Panc1 (cell line): Measurements from ENCODE around the gene FH. TPM values are rescaled to one million over a fixed set of nuclear protein-coding genes. Genes with fewer than 3 reads are reported as not detected.

Source experiments
- ATAC-seq: fragments of 200-7000 bp; cut with Tn5 transposase; 2 replicates; pipeline ENCODE4 v1.9.1; 2020; ENCODE audit warnings: mild to moderate bottlenecking, moderate library complexity
- BruUV-seq: library from RNA; stranded (reverse); fragments of 400-500 nt; replicated peaks from 2 replicates; lab custom pipeline; 2021; lab: Mats Ljungman, UMichigan
- CTCF ChIA-PET: fragments of 300-600 bp; sonication (Branson Sonifier 250); formaldehyde crosslinking; loops from one replicate; lab custom pipeline; 2022; ENCODE audit warnings: antibody characterized with exemption; lab: Charles Lee
- POLR2A ChIA-PET: fragments of 300-600 bp; sonication (Branson Sonifier 250); formaldehyde crosslinking; loops from one replicate; lab custom pipeline; 2022; ENCODE audit warnings: antibody characterized with exemption; lab: Charles Lee
- DNase-seq: peaks from one replicate; pipeline ENCODE4 v3.0.0-alpha.2; 2010; ENCODE audit warnings: low read depth, low spot score
- H3K27ac ChIP-seq: 2 replicates; pipeline ENCODE4 v1.5.1; 2011; ENCODE audit warnings: mild to moderate bottlenecking, low read length, inconsistent platforms
- H3K27me3 ChIP-seq: fragments of 200-500 bp; sonication (Bioruptor generic); 2 replicates; pipeline ENCODE4 v1.6.0; 2014; ENCODE audit warnings: low read length, inconsistent platforms; ENCODE audit not compliant: control insufficient read depth, insufficient read depth
- H3K36me3 ChIP-seq: fragments of 200-500 bp; sonication (Bioruptor generic); 2 replicates; pipeline ENCODE4 v1.5.1; 2014; ENCODE audit warnings: inconsistent platforms, mild to moderate bottlenecking, low read length, moderate library complexity; ENCODE audit not compliant: control insufficient read depth, insufficient read depth
- H3K4me1 ChIP-seq: 2 replicates; pipeline ENCODE4 v1.5.1; 2011; ENCODE audit warnings: inconsistent platforms, mild to moderate bottlenecking, low read length, moderate library complexity; ENCODE audit not compliant: control insufficient read depth, insufficient read depth
- H3K4me3 ChIP-seq, 2 experiments: 2 replicates each; pipeline ENCODE4 v1.5.1; 2011 to 2012; ENCODE audit warnings: low read depth in 2 of 2, low read length in 2 of 2, mild to moderate bottlenecking in 2 of 2, inconsistent platforms in 1 of 2, moderate library complexity in 1 of 2
- H3K9me3 ChIP-seq: fragments of 200-500 bp; sonication (Bioruptor generic); 2 replicates; pipeline ENCODE4 v1.5.1; 2014; ENCODE audit warnings: low read depth, mild to moderate bottlenecking, inconsistent platforms, low read length, moderate library complexity; ENCODE audit not compliant: control insufficient read depth, insufficient read depth
- POLR2AphosphoS5 ChIP-seq: IDR thresholded peaks from 2 replicates; pipeline ENCODE4 v1.6.1; 2012; ENCODE audit warnings: mild to moderate bottlenecking, low read depth, low read length, moderate library complexity
- REST ChIP-seq, 2 experiments: IDR thresholded peaks; 2 replicates each; pipeline ENCODE4 v1.6.1; 2011 to 2012; ENCODE audit warnings: low read depth in 2 of 2, control low read depth in 1 of 2, low read length in 1 of 2, mild to moderate bottlenecking in 1 of 2, moderate library complexity in 1 of 2; ENCODE audit not compliant: insufficient read depth in 1 of 2
- SIN3A ChIP-seq: IDR thresholded peaks from 2 replicates; pipeline ENCODE4 v1.6.1; 2012; ENCODE audit warnings: low read depth, mild to moderate bottlenecking, low read length, moderate library complexity, borderline replicate concordance; ENCODE audit not compliant: insufficient read depth
- TCF7L2 ChIP-seq: IDR thresholded peaks from 2 replicates; pipeline ENCODE4 v1.6.1; 2011; ENCODE audit warnings: mild to moderate bottlenecking, low read depth, low read length, inconsistent platforms
- in situ Hi-C: cut with HindIII; loops from 2 replicates; pipeline ENCODE4 v1.10.0; 2016; ENCODE audit warnings: low sequenced_read_pairs, low pct_unique_long_range_greater_than_20kb
- intact Hi-C: fragments of 100-400 bp; cut with micrococcal nuclease; formaldehyde crosslinking; loops from one replicate; pipeline ENCODE4 v1.10.0; 2022; ENCODE audit not compliant: unreplicated experiment
- total RNA-seq: library from RNA; stranded (reverse); gene quantifications from one replicate; pipeline ENCODE4 v1.2.1, GENCODE V29; 2021; ENCODE audit not compliant: unreplicated experiment
- TF ChIP-seq, protein P1 (sequence below): fragments of 450-650 bp; IDR thresholded peaks from 2 replicates; pipeline ENCODE4 v1.5.1; 2017; ENCODE audit warnings: mild to moderate bottlenecking

FH gene
- total RNA-seq, 1 experiment from 2014 or later: 87.1 TPM

DNA sequence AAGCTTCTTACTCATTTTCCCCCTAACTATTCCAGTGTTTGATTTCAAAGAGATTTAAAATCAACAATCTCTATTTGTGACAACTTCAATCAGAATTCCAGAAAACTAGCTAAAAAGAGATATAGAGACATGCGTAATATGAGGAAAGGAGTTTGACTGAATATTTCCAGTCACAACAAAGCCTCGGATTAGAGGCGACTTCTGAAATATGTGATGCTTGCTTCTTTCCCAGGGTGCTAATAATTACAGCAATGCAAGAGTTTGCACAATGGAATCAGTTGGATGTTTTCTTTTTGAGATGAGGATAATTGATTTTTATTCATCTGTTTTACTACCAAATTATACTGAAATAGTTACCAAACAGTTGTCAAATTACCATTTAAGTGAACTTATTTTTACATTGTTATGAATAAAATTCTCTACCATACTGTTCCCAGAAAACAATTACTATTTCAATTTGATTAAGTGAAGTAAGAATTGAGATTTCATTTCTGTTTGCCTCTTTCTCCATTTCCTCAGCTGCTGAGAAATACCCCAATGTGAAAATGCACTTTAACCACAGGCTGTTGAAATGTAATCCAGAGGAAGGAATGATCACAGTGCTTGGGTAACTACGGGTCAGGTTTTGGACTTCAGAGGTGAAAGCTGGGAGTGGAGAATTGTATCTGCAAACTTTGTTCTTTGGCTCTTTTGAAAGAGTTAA lies 40.7 kb upstream of the FH start:
- H3K27ac ChIP-seq: no peak overlapping the region
- ChIA-PET CTCF (no interaction called here), POLR2A (no interaction called here)
- no peaks in the 10 kb centered on the region for H3K36me3 ChIP-seq
- in situ Hi-C loops: no loop called here
- peaks cover 2% of the 10 kb centered on the region; the same call in 1 of the 2 replicates for H3K4me1 ChIP-seq
- DNase-seq (no peak), ATAC-seq (no peak)
- no TSS peak for BruUV-seq
- H3K27me3 ChIP-seq: no peaks in the 10 kb centered on the region
- intact Hi-C loops: no loop called here
- TF ChIP-seq REST (IDR thresholded peaks at IDR 0.05; ENCODE audit: insufficient read depth in 1 of 2, low read depth in 2 of 2, low read length in 1 of 2) (no peak), POLR2AphosphoS5 (no peak), TCF7L2 (no peak), SIN3A (no peak)
- TF ChIP-seq, protein P1, sequence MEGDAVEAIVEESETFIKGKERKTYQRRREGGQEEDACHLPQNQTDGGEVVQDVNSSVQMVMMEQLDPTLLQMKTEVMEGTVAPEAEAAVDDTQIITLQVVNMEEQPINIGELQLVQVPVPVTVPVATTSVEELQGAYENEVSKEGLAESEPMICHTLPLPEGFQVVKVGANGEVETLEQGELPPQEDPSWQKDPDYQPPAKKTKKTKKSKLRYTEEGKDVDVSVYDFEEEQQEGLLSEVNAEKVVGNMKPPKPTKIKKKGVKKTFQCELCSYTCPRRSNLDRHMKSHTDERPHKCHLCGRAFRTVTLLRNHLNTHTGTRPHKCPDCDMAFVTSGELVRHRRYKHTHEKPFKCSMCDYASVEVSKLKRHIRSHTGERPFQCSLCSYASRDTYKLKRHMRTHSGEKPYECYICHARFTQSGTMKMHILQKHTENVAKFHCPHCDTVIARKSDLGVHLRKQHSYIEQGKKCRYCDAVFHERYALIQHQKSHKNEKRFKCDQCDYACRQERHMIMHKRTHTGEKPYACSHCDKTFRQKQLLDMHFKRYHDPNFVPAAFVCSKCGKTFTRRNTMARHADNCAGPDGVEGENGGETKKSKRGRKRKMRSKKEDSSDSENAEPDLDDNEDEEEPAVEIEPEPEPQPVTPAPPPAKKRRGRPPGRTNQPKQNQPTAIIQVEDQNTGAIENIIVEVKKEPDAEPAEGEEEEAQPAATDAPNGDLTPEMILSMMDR: no peak
- H3K9me3 ChIP-seq: no peaks in the 10 kb centered on the region
- no peak overlapping the region for H3K4me3 ChIP-seq

DNA sequence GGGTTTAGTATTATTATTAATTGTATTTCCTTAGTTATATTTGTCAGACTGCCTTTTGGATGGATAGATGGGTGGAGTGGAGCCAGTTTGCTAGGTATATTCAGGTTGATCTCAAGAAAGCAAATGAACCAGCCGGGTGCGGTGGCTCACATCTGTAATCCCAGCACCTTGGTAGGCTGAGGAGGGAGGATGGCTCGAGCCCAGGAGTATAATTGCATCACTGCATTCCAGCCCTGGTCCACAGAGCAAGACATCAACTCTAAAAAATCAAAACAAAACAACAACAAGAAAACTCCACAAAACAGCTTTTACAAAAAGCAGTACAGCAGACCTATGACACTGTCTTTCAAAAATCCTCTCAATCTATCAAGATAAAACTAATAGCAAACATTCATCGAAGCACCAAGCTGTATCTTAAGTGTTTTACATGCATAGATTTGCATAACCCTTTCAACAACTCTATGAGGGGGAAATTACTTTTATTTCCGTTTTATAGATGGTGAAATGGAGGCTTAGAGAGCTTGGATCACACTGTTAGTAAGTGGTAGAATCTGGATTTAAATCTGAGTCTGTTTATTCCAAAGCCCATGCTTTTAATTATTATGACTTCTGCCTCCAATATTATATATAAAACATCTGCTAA lies 38.1 kb upstream of the FH start:
- in situ Hi-C loops (no loop called here), intact Hi-C loops (no loop called here)
- no TSS peak for BruUV-seq
- Histone ChIP-seq H3K4me1 (peaks cover 2% of the 10 kb centered on the region; the same call in 1 of the 2 replicates), H3K36me3 (no peaks in the 10 kb centered on the region), H3K4me3 (no peak overlapping the region), H3K27me3 (no peaks in the 10 kb centered on the region), H3K9me3 (no peaks in the 10 kb centered on the region), H3K27ac (no peak overlapping the region)
- POLR2A ChIA-PET: interaction anchor here (0.6 kb wide), 1 partner anchor 230 kb away, joined by 3 read pairs; no protein-coding TSS in a partner anchor
- DNase-seq (no peak), ATAC-seq (no peak)
- CTCF ChIA-PET: no interaction called here
- TF ChIP-seq REST (IDR thresholded peaks at IDR 0.05; ENCODE audit: insufficient read depth in 1 of 2, low read depth in 2 of 2, low read length in 1 of 2): no peak
- no peak for TF ChIP-seq SIN3A
- TF ChIP-seq, protein P1: no peak
- no peak for TF ChIP-seq TCF7L2
- no peak for TF ChIP-seq POLR2AphosphoS5
